HG03139 (cell line): Measurements from ENCODE around the gene GHR.

Source experiments
- ATAC-seq: cut with Tn5 transposase; IDR thresholded peaks from one replicate; pipeline ENCODE4 v1.9.1; 2021; ENCODE audit not compliant: unreplicated experiment

The GHR gene

DNA sequence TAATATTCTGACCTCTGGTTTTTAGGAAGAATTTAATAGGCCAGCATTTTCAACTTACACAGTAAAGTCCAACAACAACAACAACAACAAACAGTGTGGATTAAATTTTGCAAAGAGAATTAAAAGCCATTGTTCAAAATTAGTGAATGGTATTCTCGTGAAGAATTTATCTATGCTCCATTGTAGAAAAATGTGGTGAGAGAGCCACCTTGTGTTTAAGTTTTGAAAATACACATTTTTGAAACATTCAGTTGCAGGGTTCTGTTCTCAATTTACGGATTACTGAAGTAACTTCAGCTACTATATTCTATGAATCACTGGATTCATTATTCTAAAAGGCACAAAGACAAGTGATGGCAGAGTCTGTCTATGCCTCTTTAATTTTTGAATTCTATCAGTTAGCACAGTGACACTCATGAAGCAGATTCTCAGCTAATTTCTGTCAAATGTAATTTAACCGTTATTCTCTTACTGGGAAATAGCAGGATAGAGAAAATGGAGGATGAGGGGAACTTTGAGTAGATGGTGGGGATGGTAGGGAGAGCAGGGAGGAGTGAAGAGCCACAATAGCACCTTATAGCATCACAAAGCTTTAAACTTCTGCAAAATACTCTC is 344.4 kb downstream of the GHR start:
- no peak for ATAC-seq

DNA sequence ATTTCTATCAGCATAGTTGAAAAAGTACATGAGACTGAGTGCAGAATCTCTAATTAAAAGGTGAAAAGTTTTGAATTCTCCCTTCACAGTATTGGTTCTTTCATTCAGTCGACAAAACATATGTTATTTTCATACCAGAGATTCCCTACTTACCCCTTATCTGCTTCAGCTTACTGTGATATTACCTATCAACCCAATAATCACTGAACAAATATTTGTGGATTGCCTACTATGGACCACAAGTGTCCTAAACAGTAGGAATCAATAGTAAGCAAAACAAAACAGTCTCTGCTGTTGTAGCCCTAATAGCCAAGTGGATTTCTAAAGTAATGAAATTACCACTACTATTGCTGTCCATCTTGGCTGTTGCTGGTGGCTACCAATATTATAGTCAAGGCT is 344.9 kb downstream of the GHR start:
- ATAC-seq, result no peak

DNA sequence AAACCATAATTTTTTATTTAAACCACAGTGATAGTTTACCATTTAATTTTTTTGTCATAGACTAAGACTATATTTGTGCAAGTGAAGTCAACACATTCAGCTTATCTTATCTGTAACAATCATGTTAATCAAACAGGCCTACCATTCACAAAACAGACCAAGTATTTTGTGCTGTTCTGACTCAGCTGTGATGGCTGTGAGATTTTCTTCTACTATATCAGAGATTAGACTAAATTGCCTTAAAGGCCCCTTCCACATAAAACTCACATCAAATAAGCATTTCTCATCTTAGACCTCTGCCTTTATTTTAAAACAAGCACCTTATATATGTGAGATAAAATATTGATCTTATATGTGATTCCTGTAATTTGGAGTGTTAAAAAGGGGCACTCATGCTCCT is 346.8 kb downstream of the GHR start:
- ATAC-seq, result no peak
